BLaER1 (cell line): ENCODE data around the gene MCF2L.
"Not testable (repeated sequence)": the region's sequence is repeated elsewhere in the genome, so short reads cannot be mapped to it uniquely, and the experiment has no call there.

Experiments
- H3K27ac ChIP-seq: shearing (Covaris generic); formaldehyde crosslinking; 2 replicates; pipeline ENCODE4 v1.8.1; 2022
- H3K27me3 ChIP-seq: shearing (Covaris generic); formaldehyde crosslinking; 2 replicates; pipeline ENCODE4 v1.8.1; 2022
- H3K36me3 ChIP-seq: shearing (Covaris generic); formaldehyde crosslinking; 2 replicates; pipeline ENCODE4 v1.8.1; 2022
- H3K4me1 ChIP-seq: shearing (Covaris generic); formaldehyde crosslinking; 2 replicates; pipeline ENCODE4 v1.8.1; 2022
- H3K4me2 ChIP-seq: shearing (Covaris generic); formaldehyde crosslinking; 2 replicates; pipeline ENCODE4 v1.8.1; 2022
- H3K4me3 ChIP-seq: shearing (Covaris generic); formaldehyde crosslinking; 2 replicates; pipeline ENCODE4 v1.8.1; 2022
- H3K9ac ChIP-seq: shearing (Covaris generic); formaldehyde crosslinking; 2 replicates; pipeline ENCODE4 v1.8.1; 2022
- H3K9me3 ChIP-seq: shearing (Covaris generic); formaldehyde crosslinking; 2 replicates; pipeline ENCODE4 v1.8.1; 2022
- H4K20me1 ChIP-seq: shearing (Covaris generic); formaldehyde crosslinking; 2 replicates; pipeline ENCODE4 v1.8.1; 2022
- Cebpa-rat ChIP-seq: shearing (Covaris generic); IDR thresholded peaks from 2 replicates; pipeline ENCODE4 v1.8.1; 2022

MCF2L gene

GRCh38 chr13:113106711-113107351 is 137.8 kb downstream of the MCF2L start:
- no peak overlapping the region for H3K4me3 ChIP-seq
- H3K4me2 ChIP-seq, result no peak overlapping the region
- H4K20me1 ChIP-seq, result no peaks in the 10 kb centered on the region
- no peak overlapping the region for H3K27ac ChIP-seq
- no peaks in the 10 kb centered on the region for H3K27me3 ChIP-seq
- TF ChIP-seq Cebpa-rat, result no peak
- H3K4me1 ChIP-seq, result peaks cover 17% of the 10 kb centered on the region
- H3K9me3 ChIP-seq, result peaks cover 21% of the 10 kb centered on the region
- no peak overlapping the region for H3K9ac ChIP-seq
- H3K36me3 ChIP-seq, result no peaks in the 10 kb centered on the region

GRCh38 chr13:113108521-113108920 is 139.5 kb downstream of the MCF2L start:
- H3K36me3 ChIP-seq, H4K20me1 ChIP-seq: not testable (repeated sequence)

GRCh38 chr13:113109151-113110047 is 140.4 kb downstream of the MCF2L start:
- Histone ChIP-seq H3K36me3 (no peaks in the 10 kb centered on the region), H3K4me2 (no peak overlapping the region), H3K9me3 (peaks cover 21% of the 10 kb centered on the region), H3K4me1 (peaks cover 16% of the 10 kb centered on the region), H4K20me1 (no peaks in the 10 kb centered on the region), H3K27me3 (no peaks in the 10 kb centered on the region), H3K27ac (no peak overlapping the region), H3K9ac (no peak overlapping the region), H3K4me3 (no peak overlapping the region)
- no peak for TF ChIP-seq Cebpa-rat

More at GRCh38 chr13:113108521-113108920, 139.5 kb downstream of the MCF2L start:
- not testable (repeated sequence) for H3K27me3 ChIP-seq, H3K9ac ChIP-seq, H3K4me3 ChIP-seq, H3K27ac ChIP-seq, H3K4me2 ChIP-seq
- peaks cover 21% of the 10 kb centered on the region for H3K9me3 ChIP-seq
- H3K4me1 ChIP-seq, result peaks cover 21% of the 10 kb centered on the region

- Histone ChIP-seq H3K36me3 (no peaks in the 10 kb centered on the region), H3K27me3 (no peaks in the 10 kb centered on the region), H3K27ac (no peak overlapping the region), H3K4me1 (peaks cover 15% of the 10 kb centered on the region), H3K9me3 (peaks cover 21% of the 10 kb centered on the region), H3K4me3 (no peak overlapping the region), H3K4me2 (no peak overlapping the region), H4K20me1 (no peaks in the 10 kb centered on the region), H3K9ac (no peak overlapping the region)
- TF ChIP-seq Cebpa-rat, result no peak
Observed at GRCh38 chr13:113110048-113110851, 141.2 kb downstream of the MCF2L start.

- Histone ChIP-seq H3K27me3 (no peaks in the 10 kb centered on the region), H3K4me3 (no peak overlapping the region), H3K4me1 (peaks cover 8% of the 10 kb centered on the region), H4K20me1 (no peaks in the 10 kb centered on the region), H3K36me3 (no peaks in the 10 kb centered on the region), H3K9ac (no peak overlapping the region), H3K9me3 (peaks cover 21% of the 10 kb centered on the region), H3K27ac (no peak overlapping the region), H3K4me2 (no peak overlapping the region)
- TF ChIP-seq Cebpa-rat, result no peak
Observed at GRCh38 chr13:113110852-113111315, 141.9 kb downstream of the MCF2L start.

- H3K27me3 ChIP-seq, H4K20me1 ChIP-seq, H3K4me3 ChIP-seq, H3K27ac ChIP-seq, H3K9ac ChIP-seq, H3K4me2 ChIP-seq, H3K36me3 ChIP-seq, H3K4me1 ChIP-seq: not testable (repeated sequence)
- H3K9me3 ChIP-seq, result peaks cover 21% of the 10 kb centered on the region
Observed at GRCh38 chr13:113111821-113112220, 142.8 kb downstream of the MCF2L start.

GRCh38 chr13:113112475-113112874 is 143.5 kb downstream of the MCF2L start:
- H4K20me1 ChIP-seq, H3K4me2 ChIP-seq, H3K9ac ChIP-seq, H3K4me3 ChIP-seq, H3K27ac ChIP-seq, H3K27me3 ChIP-seq, H3K4me1 ChIP-seq, H3K36me3 ChIP-seq: not testable (repeated sequence)
- peaks cover 21% of the 10 kb centered on the region for H3K9me3 ChIP-seq

GRCh38 chr13:113112893-113113845 is 144.2 kb downstream of the MCF2L start:
- Histone ChIP-seq H3K36me3 (no peaks in the 10 kb centered on the region), H3K4me3 (no peak overlapping the region), H3K27ac (no peak overlapping the region), H3K4me1 (peaks cover 12% of the 10 kb centered on the region; the same call in 1 of the 2 replicates), H3K9ac (no peak overlapping the region), H3K9me3 (peaks cover 21% of the 10 kb centered on the region), H3K27me3 (no peaks in the 10 kb centered on the region), H3K4me2 (no peak overlapping the region), H4K20me1 (no peaks in the 10 kb centered on the region)
- TF ChIP-seq Cebpa-rat, result no peak

- H3K9ac ChIP-seq, result no peak overlapping the region
- H3K4me1 ChIP-seq, result peaks cover 13% of the 10 kb centered on the region; the same call in 1 of the 2 replicates
- H4K20me1 ChIP-seq, result no peaks in the 10 kb centered on the region
- no peak overlapping the region for H3K27ac ChIP-seq
- H3K9me3 ChIP-seq, result peaks cover 21% of the 10 kb centered on the region
- no peaks in the 10 kb centered on the region for H3K27me3 ChIP-seq
- H3K4me3 ChIP-seq, result no peak overlapping the region
- no peak overlapping the region for H3K4me2 ChIP-seq
- no peaks in the 10 kb centered on the region for H3K36me3 ChIP-seq
- no peak for TF ChIP-seq Cebpa-rat
Observed at GRCh38 chr13:113113846-113114271, 144.8 kb downstream of the MCF2L start.
